HepG2 (cell line): ENCODE data around the gene OR5H2. TPM values are rescaled to one million over a fixed set of nuclear protein-coding genes. Genes with fewer than 3 reads are reported as not detected.
A peak's percentile ranks its signal among the peaks of the same experiment; 100 is the strongest.

Source experiments
- ATAC-seq: fragments of 200-7000 bp; cut with Tn5 transposase; 3 replicates; pipeline ENCODE4 v1.9.1; 2020; ENCODE audit warnings: mild to moderate bottlenecking, moderate library complexity
- BruUV-seq: library from RNA; stranded (reverse); fragments of 400-500 nt; replicated peaks from 2 replicates; lab custom pipeline; 2021; lab: Mats Ljungman, UMichigan
- CTCF ChIA-PET: fragments of 300-600 bp; formaldehyde crosslinking; extraction: SDS; loops from one replicate; lab custom pipeline; 2021; ENCODE audit warnings: low total read pairs, inconsistent platforms, low intra/inter-chr PET ratio; lab: Yijun Ruan, JAX
- POLR2A ChIA-PET: fragments of 350-600 bp; sonication (Branson Sonifier 250); formaldehyde crosslinking; loops from one replicate; lab custom pipeline; 2020; ENCODE audit warnings: antibody characterized with exemption, inconsistent platforms; lab: Yijun Ruan, JAX
- DNase-seq: peaks from one replicate; pipeline ENCODE4 v3.0.0-alpha.2; 2015; ENCODE audit warnings: low spot score
- FAIRE-seq: peaks from 3 replicates; lab custom pipeline; 2011; peaks lifted over from hg19 to GRCh38; lab: Jason Lieb, UNC
- H2AFZ ChIP-seq: one replicate; pipeline ENCODE4 v1.6.1; 2011; ENCODE audit warnings: low read length, inconsistent platforms
- H3K27ac ChIP-seq: fragments of 300-600 bp; 3 replicates; pipeline ENCODE4 v1.8.0; 2011; ENCODE audit warnings: mixed run types, mild to moderate bottlenecking, mixed read lengths, low read length, inconsistent platforms; ENCODE audit not compliant: insufficient read depth; ENCODE audit errors: extremely low read length
- H3K27me3 ChIP-seq, 2 experiments: fragments of 200-600 bp in 1 of 2; 2 replicates in 1 of 2; 3 replicates in 1 of 2; pipeline versions ENCODE4 v1.6.0 to v1.8.0; 2011; ENCODE audit warnings: low read length in 2 of 2, mild to moderate bottlenecking in 2 of 2, moderate library complexity in 2 of 2, inconsistent platforms in 1 of 2; ENCODE audit not compliant: insufficient read depth in 2 of 2, control insufficient read depth in 1 of 2
- H3K36me3 ChIP-seq, 2 experiments: fragments of 200-600 bp in 1 of 2; replicated peaks in 1 of 2; 2 replicates in 1 of 2; 3 replicates in 1 of 2; pipeline versions ENCODE4 v1.5.1 to v1.8.0; 2011; ENCODE audit warnings: low read length in 2 of 2, inconsistent platforms in 1 of 2; ENCODE audit not compliant: insufficient read depth in 2 of 2, control insufficient read depth in 1 of 2
- H3K4me1 ChIP-seq: 2 replicates; pipeline ENCODE4 v1.5.1; 2012; ENCODE audit warnings: low read length, inconsistent platforms; ENCODE audit not compliant: insufficient read depth
- H3K4me2 ChIP-seq: 2 replicates; pipeline ENCODE4 v1.6.0; 2011; ENCODE audit warnings: low read depth, low read length, inconsistent platforms
- H3K4me3 ChIP-seq, 3 experiments: fragments of 200-600 bp in 1 of 3; sonication (generic), shearing (Covaris generic) in 1 of 3; replicated peaks in 1 of 3; 2 replicates each; pipeline ENCODE4 v1.5.1; 2011 to 2016; ENCODE audit warnings: low read length in 3 of 3, inconsistent platforms in 2 of 3, low read depth in 2 of 3, mild to moderate bottlenecking in 2 of 3, control low read depth in 1 of 3, mixed read lengths in 1 of 3; ENCODE audit not compliant: insufficient read depth in 1 of 3
- H3K79me2 ChIP-seq: one replicate; pipeline ENCODE4 v1.6.1; 2011; ENCODE audit warnings: low read length, inconsistent platforms; ENCODE audit not compliant: insufficient read depth
- H3K9ac ChIP-seq: 2 replicates; pipeline ENCODE4 v1.6.0; 2011; ENCODE audit warnings: mild to moderate bottlenecking, low read depth, low read length, inconsistent platforms; ENCODE audit not compliant: insufficient read depth
- H3K9me3 ChIP-seq: 2 replicates; pipeline ENCODE4 v1.5.1; 2012; ENCODE audit warnings: mild to moderate bottlenecking, low read length
- H4K20me1 ChIP-seq: 2 replicates; pipeline ENCODE4 v1.6.0; 2011; ENCODE audit warnings: inconsistent platforms, mild to moderate bottlenecking, low read length, moderate library complexity; ENCODE audit not compliant: insufficient read depth
- EP300 ChIP-seq, 3 experiments: sonication (generic) in 1 of 3; formaldehyde crosslinking in 1 of 3; IDR thresholded peaks; 2 replicates each; pipeline versions ENCODE4 v1.5.1 to v1.6.1; 2011 to 2020; ENCODE audit warnings: low read depth in 2 of 3, low read length in 2 of 3, borderline replicate concordance in 1 of 3, improper control_type of control experiment in 1 of 3, mild to moderate bottlenecking in 1 of 3, missing genetic modification reagents in 1 of 3, moderate library complexity in 1 of 3
- FOXA1 ChIP-seq, 2 experiments: fragments of 450-650 bp in 1 of 2; sonication (generic) in 1 of 2; formaldehyde crosslinking in 1 of 2; IDR thresholded peaks; 2 replicates each; pipeline versions ENCODE4 v1.4.0 to v1.6.1; 2016 to 2020; ENCODE audit warnings: missing genetic modification reagents in 1 of 2
- GZF1 ChIP-seq: sonication (generic); formaldehyde crosslinking; IDR thresholded peaks from 2 replicates; pipeline ENCODE4 v1.5.1; 2020; ENCODE audit warnings: mild to moderate bottlenecking, missing genetic modification reagents
- HMG20A ChIP-seq: IDR thresholded peaks from 2 replicates; pipeline ENCODE4 v1.6.1; 2016; ENCODE audit warnings: borderline replicate concordance
- KLF13 ChIP-seq: sonication (generic); formaldehyde crosslinking; IDR thresholded peaks from 2 replicates; pipeline ENCODE4 v1.4.0; 2020; ENCODE audit warnings: mild to moderate bottlenecking, missing genetic modification reagents
- LCORL ChIP-seq, 2 experiments: fragments of 450-650 bp in 1 of 2; sonication (generic) in 1 of 2; formaldehyde crosslinking in 1 of 2; IDR thresholded peaks; 2 replicates each; pipeline versions ENCODE4 v1.5.0 to v1.6.1; 2017 to 2020; ENCODE audit warnings: antibody characterized with exemption in 1 of 2, missing genetic modification reagents in 1 of 2
- MAFF ChIP-seq: IDR thresholded peaks from 2 replicates; pipeline ENCODE4 v1.6.1; 2011; ENCODE audit warnings: low read depth, low read length, improper control_type of control experiment
- MAFK ChIP-seq, 2 experiments: IDR thresholded peaks in 1 of 2; conservative IDR thresholded peaks in 1 of 2; 2 replicates each; pipeline ENCODE4 v1.6.1; 2011; ENCODE audit warnings: improper control_type of control experiment in 2 of 2, low read length in 2 of 2
- MXI1 ChIP-seq: IDR thresholded peaks from 3 replicates; pipeline ENCODE4 v1.6.1; 2012; ENCODE audit warnings: low read depth, low read length, inconsistent platforms, borderline replicate concordance
- PAXIP1 ChIP-seq: sonication (generic); formaldehyde crosslinking; conservative IDR thresholded peaks from 2 replicates; pipeline ENCODE4 v1.4.0; 2020; ENCODE audit warnings: mild to moderate bottlenecking, missing genetic modification reagents, moderate library complexity
- RAD21 ChIP-seq: fragments of 450-650 bp; formaldehyde crosslinking; IDR thresholded peaks from 2 replicates; pipeline ENCODE4 v1.5.0; 2020; ENCODE audit warnings: mild to moderate bottlenecking
- TBX2 ChIP-seq: sonication (generic); formaldehyde crosslinking; IDR thresholded peaks from 2 replicates; pipeline ENCODE4 v1.5.0; 2020; ENCODE audit warnings: missing genetic modification reagents, mild to moderate bottlenecking, borderline replicate concordance
- TFAP4 ChIP-seq: sonication (generic); IDR thresholded peaks from 2 replicates; pipeline ENCODE4 v1.6.1; 2016; ENCODE audit warnings: low read depth, borderline replicate concordance
- WIZ ChIP-seq: sonication (generic); formaldehyde crosslinking; IDR thresholded peaks from 2 replicates; pipeline ENCODE4 v1.5.1; 2020; ENCODE audit warnings: mild to moderate bottlenecking, missing genetic modification reagents
- ZBTB38 ChIP-seq: sonication (generic); formaldehyde crosslinking; IDR thresholded peaks from 2 replicates; pipeline ENCODE4 v1.5.1; 2020; ENCODE audit warnings: mild to moderate bottlenecking, missing genetic modification reagents
- ZMYM3 ChIP-seq: sonication (generic); formaldehyde crosslinking; IDR thresholded peaks from 2 replicates; pipeline ENCODE4 v1.5.1; 2020; ENCODE audit warnings: mild to moderate bottlenecking, missing genetic modification reagents
- ZNF331 ChIP-seq: sonication (generic); formaldehyde crosslinking; IDR thresholded peaks from 2 replicates; pipeline ENCODE4 v1.4.0; 2020; ENCODE audit warnings: missing genetic modification reagents
- ZNF33A ChIP-seq: sonication (generic); formaldehyde crosslinking; IDR thresholded peaks from 2 replicates; pipeline ENCODE4 v1.5.1; 2020; ENCODE audit warnings: missing genetic modification reagents, mild to moderate bottlenecking, moderate library complexity, borderline replicate concordance
- ZNF501 ChIP-seq: sonication (generic); formaldehyde crosslinking; IDR thresholded peaks from 2 replicates; pipeline ENCODE4 v1.5.1; 2020; ENCODE audit warnings: mild to moderate bottlenecking, moderate library complexity, missing genetic modification reagents
- ZNF768 ChIP-seq: sonication (generic); formaldehyde crosslinking; IDR thresholded peaks from 2 replicates; pipeline ENCODE4 v1.4.0; 2020; ENCODE audit warnings: missing genetic modification reagents
- WGBS: methylation state at CpG from one replicate; pipeline ENCODE4 v1.1.6; 2017; ENCODE audit warnings: low lambda C conversion rate; 5-methylcytosine and 5-hydroxymethylcytosine counted together
- in situ Hi-C: cut with HindIII; loops from 2 replicates; pipeline ENCODE4 v1.10.0; 2017; ENCODE audit warnings: low pct_unique_long_range_greater_than_20kb; ENCODE audit not compliant: extremely low pct_ligation_motif_present
- intact Hi-C: fragments of 100-400 bp; cut with micrococcal nuclease; formaldehyde crosslinking; loops from one replicate; pipeline ENCODE4 v1.10.0; 2022; ENCODE audit not compliant: unreplicated experiment
- polyA plus RNA-seq, 8 experiments: library from polyadenylated mRNA; depleted of rRNA in 3 of 8; stranded (reverse) in 7 of 8; unstranded in 1 of 8; fragments of >200 nt; fragmentation: Illumina TruSeq in 4 of 8; extraction: Trizol in 4 of 8; gene quantifications; 2 replicates each; pipeline versions ENCODE4 v1.2.1 to v1.2.3, GENCODE V29; 2011 to 2016; ENCODE audit warnings: low read depth in 4 of 8, missing spikeins in 1 of 8, mixed read lengths in 1 of 8; ENCODE audit not compliant: insufficient read depth in 1 of 8
- total RNA-seq, 5 experiments: library from RNA; depleted of rRNA; stranded (reverse); fragments of >200 nt; fragmentation: Illumina TruSeq; extraction: Trizol; gene quantifications; 2 replicates each; pipeline ENCODE4 v1.2.3, GENCODE V29; 2016; ENCODE audit warnings: low read depth in 1 of 5

OR5H2 gene
- total and polyA plus RNA-seq, 2 of the 13 experiments (the other 11 are each of a cell fraction or from before 2014, with no cell fraction given) = not detected

- intact Hi-C loops = no loop called here
- WGBS = 19% methylated on average over 7 of the region's 10 CpGs
- TF ChIP-seq WIZ (CRISPR knock-in tag) (0 out of 2 replicates have a peak, but pooled peaks have one; percentile 65), PAXIP1 (CRISPR knock-in tag) (peak; percentile 65), GZF1 (CRISPR knock-in tag) (no peak), EP300 (IDR thresholded peaks at IDR 0.05; ENCODE audit: low read depth in 2 of 2, low read length in 2 of 2) (peak in 1 of 2 experiments; percentile 34; a peak in 1 of 4 replicates), EP300 (CRISPR knock-in tag; IDR thresholded peaks at IDR 0.05; ENCODE audit: borderline replicate concordance) (no peak), RAD21 (CRISPR knock-in tag) (no peak), ZNF33A (no peak), ZNF768 (CRISPR knock-in tag) (peak; percentile 40; the same call in 1 of the 2 replicates), KLF13 (CRISPR knock-in tag) (no peak), ZNF501 (CRISPR knock-in tag) (no peak), ZNF331 (CRISPR knock-in tag) (0 out of 2 replicates have a peak, but pooled peaks have one; percentile 26), LCORL (IDR thresholded peaks at IDR 0.05) (no peak), LCORL (CRISPR knock-in tag; IDR thresholded peaks at IDR 0.05) (peak; percentile 33; the same call in 1 of the 2 replicates), FOXA1 (IDR thresholded peaks at IDR 0.05) (no peak), FOXA1 (CRISPR knock-in tag; IDR thresholded peaks at IDR 0.05) (0 out of 2 replicates have a peak, but pooled peaks have one; percentile 19), ZBTB38 (CRISPR knock-in tag) (no peak), MXI1 (no peak), MAFK (conservative IDR thresholded peaks at IDR 0.05 in 1 of 2, IDR thresholded peaks at IDR 0.05 in 1 of 2; ENCODE audit: low read length in 2 of 2) (0 out of 4 replicates have a peak, but pooled peaks have one; percentile 4 to 52), TBX2 (CRISPR knock-in tag) (peak; percentile 25; the same call in 1 of the 2 replicates), MAFF (peak; percentile 43; the same call in 1 of the 2 replicates), TFAP4 (peak; percentile 35; the same call in 1 of the 2 replicates), HMG20A (0 out of 2 replicates have a peak, but pooled peaks have one; percentile 6), ZMYM3 (CRISPR knock-in tag) (peak; percentile 43; the same call in 1 of the 2 replicates)
Measured at GRCh38 chr3:98291332-98291957, 9.1 kb downstream of the OR5H2 start.

More at GRCh38 chr3:98291332-98291957, 9.1 kb downstream of the OR5H2 start:
- Histone ChIP-seq H3K27ac (no peak overlapping the region), H3K79me2 (no peaks in the 10 kb centered on the region), H3K9ac (no peak overlapping the region), H2AFZ (peak overlapping the region; percentile 31), H3K36me3 (no peaks in the 10 kb centered on the region), H3K4me1 (peaks cover 22% of the 10 kb centered on the region), H3K9me3 (no peaks in the 10 kb centered on the region), H3K4me3 (peak overlapping the region in 2 of 3 experiments; percentile 22 to 56; a peak in 3 of 6 replicates), H3K4me2 (peak overlapping the region; percentile 78), H3K27me3 (no peaks in the 10 kb centered on the region), H4K20me1 (no peaks in the 10 kb centered on the region)
- BruUV-seq = no TSS peak
- in situ Hi-C loops = no loop called here
- ChIA-PET POLR2A (no interaction called here), CTCF (no interaction called here)
- peak; percentile 61 for DNase-seq
- ATAC-seq = peak; percentile 94
- FAIRE-seq = no peak
